Right atrium auricular region (tissue), 2 donors: ENCODE data around the gene DAB1. TPM values are rescaled to one million over a fixed set of nuclear protein-coding genes. Genes with fewer than 3 reads are reported as not detected.

Source experiments
- DNase-seq: peaks from one replicate; pipeline ENCODE4 v3.0.0-alpha.2; 2019; ENCODE audit warnings: low spot score
- H3K27ac ChIP-seq, 2 donors: fragments of 200-600 bp; sonication (generic); 1 replicate in 1 of 2; 2 replicates in 1 of 2; pipeline ENCODE4 v1.5.1; 2016 to 2019
- H3K27me3 ChIP-seq, 2 donors: fragments of 200-600 bp; sonication (generic); one replicate each; pipeline versions ENCODE4 v1.5.1 to v1.6.0; 2017 to 2019
- H3K36me3 ChIP-seq: fragments of 200-600 bp; sonication (generic); one replicate; pipeline ENCODE4 v1.5.1; 2016
- H3K4me1 ChIP-seq, 2 donors: fragments of 200-600 bp; sonication (generic); one replicate each; pipeline versions ENCODE4 v1.5.1 to v1.6.0; 2017 to 2019
- H3K4me3 ChIP-seq, 2 donors: fragments of 200-600 bp; sonication (generic); 1 replicate in 1 of 2; 2 replicates in 1 of 2; pipeline ENCODE4 v1.5.1; 2017 to 2019; ENCODE audit warnings: mild to moderate bottlenecking in 1 of 2, moderate library complexity in 1 of 2
- H3K9me3 ChIP-seq, 2 donors: fragments of 200-600 bp; sonication (generic); one replicate each; pipeline ENCODE4 v1.5.1; 2019
- total RNA-seq, 2 donors: library from RNA; depleted of rRNA; stranded (reverse); fragments of >200 nt; gene quantifications; one replicate each; pipeline ENCODE4 v1.1.0, GENCODE V29; 2016
- TF ChIP-seq, protein P1 (sequence below), 2 donors: fragments of 200-600 bp; sonication (generic); IDR thresholded peaks; one replicate each; pipeline ENCODE4 v1.5.1; 2019; ENCODE audit warnings: antibody characterized with exemption in 2 of 2

The DAB1 gene
- total RNA-seq, 2 donors from 2014 or later, result 0.19 to 3.3 TPM

DNA sequence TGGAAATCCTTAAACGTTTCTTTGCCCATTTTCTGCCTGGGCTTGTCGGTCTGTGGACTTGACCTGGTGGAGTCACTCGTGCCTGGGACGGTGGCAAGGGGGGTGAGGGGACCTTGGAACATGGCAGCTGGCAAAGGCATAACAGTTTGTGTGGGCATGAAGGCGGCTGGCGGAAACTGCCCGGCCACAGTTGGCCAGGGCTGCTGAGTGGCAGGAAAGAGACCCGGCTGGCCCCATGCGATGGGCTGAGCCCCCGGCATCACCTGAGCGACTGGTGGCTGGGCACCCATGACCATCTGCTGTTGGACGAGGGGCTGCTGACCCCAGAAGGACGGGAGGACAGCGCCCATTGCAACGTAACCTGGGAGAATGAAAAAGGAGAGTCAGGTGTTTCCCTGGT is 408.8 kb downstream of the DAB1 start:
- no peaks in the 10 kb centered on the region for H3K36me3 ChIP-seq
- no peak for DNase-seq
- H3K27ac ChIP-seq, result no peak overlapping the region
- no peak overlapping the region for H3K4me3 ChIP-seq
- H3K27me3 ChIP-seq, result no peaks in the 10 kb centered on the region
- H3K4me1 ChIP-seq, result peaks cover 0 to 8% of the 10 kb centered on the region in 2 donors
- TF ChIP-seq, protein P1, sequence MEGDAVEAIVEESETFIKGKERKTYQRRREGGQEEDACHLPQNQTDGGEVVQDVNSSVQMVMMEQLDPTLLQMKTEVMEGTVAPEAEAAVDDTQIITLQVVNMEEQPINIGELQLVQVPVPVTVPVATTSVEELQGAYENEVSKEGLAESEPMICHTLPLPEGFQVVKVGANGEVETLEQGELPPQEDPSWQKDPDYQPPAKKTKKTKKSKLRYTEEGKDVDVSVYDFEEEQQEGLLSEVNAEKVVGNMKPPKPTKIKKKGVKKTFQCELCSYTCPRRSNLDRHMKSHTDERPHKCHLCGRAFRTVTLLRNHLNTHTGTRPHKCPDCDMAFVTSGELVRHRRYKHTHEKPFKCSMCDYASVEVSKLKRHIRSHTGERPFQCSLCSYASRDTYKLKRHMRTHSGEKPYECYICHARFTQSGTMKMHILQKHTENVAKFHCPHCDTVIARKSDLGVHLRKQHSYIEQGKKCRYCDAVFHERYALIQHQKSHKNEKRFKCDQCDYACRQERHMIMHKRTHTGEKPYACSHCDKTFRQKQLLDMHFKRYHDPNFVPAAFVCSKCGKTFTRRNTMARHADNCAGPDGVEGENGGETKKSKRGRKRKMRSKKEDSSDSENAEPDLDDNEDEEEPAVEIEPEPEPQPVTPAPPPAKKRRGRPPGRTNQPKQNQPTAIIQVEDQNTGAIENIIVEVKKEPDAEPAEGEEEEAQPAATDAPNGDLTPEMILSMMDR (IDR thresholded peaks at IDR 0.05), result no peak
- no peaks in the 10 kb centered on the region for H3K9me3 ChIP-seq

DNA sequence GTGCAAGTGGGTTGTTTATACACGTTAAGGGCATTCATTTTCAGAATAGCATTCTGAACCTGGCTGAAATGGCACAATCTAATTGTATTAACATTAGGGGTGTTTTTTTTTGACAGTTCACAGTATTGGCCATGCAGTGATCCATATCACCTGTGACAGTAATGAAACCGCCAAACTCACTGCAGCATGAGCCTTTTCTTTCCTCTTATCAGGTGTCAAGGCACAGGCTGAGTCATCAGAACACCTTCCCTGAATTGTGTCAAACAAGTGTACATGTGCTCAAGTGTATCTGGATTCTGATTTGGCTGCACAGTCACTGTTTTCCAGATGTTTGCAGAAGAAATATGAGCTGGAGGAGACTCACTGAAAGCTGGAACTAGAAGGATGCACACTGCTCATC is 410.3 kb downstream of the DAB1 start:
- no peaks in the 10 kb centered on the region for H3K27me3 ChIP-seq
- TF ChIP-seq, protein P1 (IDR thresholded peaks at IDR 0.05), result no peak
- H3K4me3 ChIP-seq, result no peak overlapping the region
- peaks cover 0 to 8% of the 10 kb centered on the region in 2 donors for H3K4me1 ChIP-seq
- H3K27ac ChIP-seq, result no peak overlapping the region
- no peaks in the 10 kb centered on the region for H3K9me3 ChIP-seq
- DNase-seq, result no peak
- no peaks in the 10 kb centered on the region for H3K36me3 ChIP-seq

DNA sequence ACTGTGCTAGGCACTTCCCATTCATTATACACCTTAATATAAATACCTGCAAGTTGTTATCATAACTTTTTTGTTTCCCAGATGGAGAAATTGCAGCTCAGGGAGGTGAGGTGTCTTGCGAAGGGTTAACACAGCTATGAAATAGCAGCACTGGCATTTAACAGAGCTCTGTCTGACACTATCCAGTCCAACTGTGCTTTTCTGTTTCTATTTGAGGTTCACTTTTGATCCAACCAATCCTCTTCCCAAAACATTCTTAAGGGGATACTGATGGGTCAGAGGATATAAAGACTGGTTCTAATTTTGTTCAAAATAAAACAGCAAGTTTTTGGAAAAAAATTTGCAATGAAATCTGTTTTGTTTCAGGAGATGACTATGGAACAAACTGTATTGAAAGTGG is 411.5 kb downstream of the DAB1 start:
- TF ChIP-seq, protein P1 (IDR thresholded peaks at IDR 0.05), result no peak
- no peak overlapping the region for H3K27ac ChIP-seq

DNA sequence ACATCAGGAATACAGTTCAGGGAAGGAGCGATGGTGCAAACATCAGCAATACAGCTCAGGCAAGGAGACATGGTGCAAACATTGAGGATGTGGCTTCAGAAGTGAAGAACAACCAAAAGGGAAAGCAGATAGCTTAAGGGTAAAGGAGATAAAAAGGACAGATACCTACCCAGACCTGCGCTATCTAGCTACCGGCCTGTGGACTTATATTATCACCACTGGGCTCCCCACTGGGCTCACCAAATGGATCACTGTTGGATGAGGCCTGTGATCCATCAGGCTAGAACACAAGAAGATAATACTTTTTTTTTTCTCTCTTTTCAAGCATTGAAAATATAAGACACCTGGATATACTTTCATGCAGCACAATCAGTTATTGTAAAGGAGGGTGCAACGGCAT is 413.3 kb downstream of the DAB1 start:
- peaks cover 0 to 8% of the 10 kb centered on the region in 2 donors for H3K4me1 ChIP-seq
- H3K4me3 ChIP-seq, result no peak overlapping the region
- no peaks in the 10 kb centered on the region for H3K27me3 ChIP-seq
- TF ChIP-seq, protein P1 (IDR thresholded peaks at IDR 0.05), result no peak
- DNase-seq, result no peak
- H3K36me3 ChIP-seq, result no peaks in the 10 kb centered on the region
- H3K27ac ChIP-seq, result no peak overlapping the region
- H3K9me3 ChIP-seq, result no peaks in the 10 kb centered on the region

More for the DNA sequence above, 411.5 kb downstream of the DAB1 start:
- Histone ChIP-seq H3K4me3 (no peak overlapping the region), H3K36me3 (no peaks in the 10 kb centered on the region), H3K27me3 (no peaks in the 10 kb centered on the region), H3K9me3 (no peaks in the 10 kb centered on the region), H3K4me1 (peaks cover 0 to 8% of the 10 kb centered on the region in 2 donors)
- no peak for DNase-seq

DNA sequence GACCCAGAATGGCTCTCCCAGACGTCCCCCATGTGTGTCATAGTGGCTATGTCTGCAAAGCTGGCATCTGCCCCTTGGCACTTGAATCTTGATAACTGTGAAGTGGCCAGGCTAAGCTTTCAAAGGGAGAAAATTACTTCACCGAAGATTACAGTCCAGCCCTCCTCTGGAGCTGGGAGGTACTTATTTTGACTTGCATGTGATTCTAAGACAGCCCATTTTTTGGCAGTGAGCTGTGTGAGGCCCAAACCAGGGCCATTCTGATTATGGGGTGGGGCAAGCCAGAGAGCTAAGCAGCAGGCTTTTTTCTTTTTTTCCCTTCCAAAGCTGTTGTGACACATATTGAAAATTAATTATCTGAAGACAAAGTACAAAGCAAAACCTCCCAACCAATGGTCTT is 415.9 kb downstream of the DAB1 start:
- Histone ChIP-seq H3K27me3 (no peaks in the 10 kb centered on the region), H3K27ac (no peak overlapping the region), H3K9me3 (no peaks in the 10 kb centered on the region), H3K4me1 (no peaks in the 10 kb centered on the region), H3K36me3 (no peaks in the 10 kb centered on the region), H3K4me3 (no peak overlapping the region)
- no peak for DNase-seq
- TF ChIP-seq, protein P1 (IDR thresholded peaks at IDR 0.05), result no peak

DNA sequence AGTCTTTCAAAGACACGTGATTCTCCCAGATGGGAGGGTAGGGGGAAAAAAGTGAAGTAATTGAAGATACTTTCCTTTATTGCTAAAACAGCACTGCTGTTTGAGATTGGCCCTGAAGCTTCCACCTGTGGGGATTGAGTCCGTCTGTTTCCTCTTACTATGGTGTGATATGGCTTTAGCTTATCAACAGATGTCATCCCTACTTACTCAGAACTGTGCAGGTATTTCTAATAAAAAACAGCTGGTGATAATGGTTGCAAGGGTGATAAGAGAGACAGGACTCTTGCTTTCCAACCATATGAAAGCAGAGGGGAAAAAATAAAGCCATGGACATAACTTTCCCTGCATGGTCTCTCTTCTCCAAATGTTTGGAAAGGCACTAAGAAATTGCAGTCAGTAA is 416.4 kb downstream of the DAB1 start:
- Histone ChIP-seq H3K4me3 (no peak overlapping the region), H3K4me1 (no peaks in the 10 kb centered on the region), H3K9me3 (no peaks in the 10 kb centered on the region), H3K27ac (no peak overlapping the region), H3K27me3 (no peaks in the 10 kb centered on the region), H3K36me3 (no peaks in the 10 kb centered on the region)
- no peak for DNase-seq
- TF ChIP-seq, protein P1 (IDR thresholded peaks at IDR 0.05), result no peak
